SK-N-SH (cell line): ENCODE data around the gene IQCK.

Source experiments
- EP300 ChIP-seq, 2 experiments: IDR thresholded peaks; 2 replicates each; pipeline versions ENCODE4 v1.4.0 to v1.6.1; 2012; ENCODE audit warnings: borderline replicate concordance in 1 of 2, low read depth in 1 of 2, low read length in 1 of 2
- GABPA ChIP-seq: IDR thresholded peaks from 2 replicates; pipeline ENCODE4 v1.4.0; 2012; ENCODE audit warnings: low read depth, mild to moderate bottlenecking
- RAD21 ChIP-seq: IDR thresholded peaks from 2 replicates; pipeline ENCODE4 v1.6.1; 2012; ENCODE audit warnings: mild to moderate bottlenecking, low read length
- SIN3A ChIP-seq: IDR thresholded peaks from 2 replicates; pipeline ENCODE4 v1.6.1; 2012; ENCODE audit warnings: low read depth, mild to moderate bottlenecking, low read length, moderate library complexity, borderline replicate concordance

DNA sequence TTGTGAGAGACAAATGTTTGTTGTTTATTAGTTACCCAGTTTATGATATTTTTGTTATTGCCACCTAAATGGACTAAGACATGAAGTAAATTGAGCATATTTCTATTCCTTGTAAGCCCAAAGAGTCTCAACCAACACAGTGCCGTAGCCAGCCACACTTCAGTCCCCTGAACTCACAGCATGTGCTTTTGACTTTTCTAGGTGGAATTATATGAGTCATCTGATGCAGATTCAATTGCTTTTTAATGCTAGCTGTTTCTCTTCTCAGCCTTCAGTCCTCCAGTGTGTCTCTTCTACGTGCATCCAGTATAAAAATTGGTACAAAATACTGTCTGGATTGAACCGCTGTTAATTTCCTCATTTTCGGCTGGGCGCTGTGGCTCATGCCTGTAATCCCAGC lies 39.0 kb downstream of the IQCK start:
- TF ChIP-seq SIN3A (no peak), EP300 (IDR thresholded peaks at IDR 0.05; ENCODE audit: borderline replicate concordance in 1 of 2, low read depth in 1 of 2, low read length in 1 of 2) (no peak), RAD21 (no peak), GABPA (no peak)
